ENCODE results near the gene ESYT2. TPM values are rescaled to one million over a fixed set of nuclear protein-coding genes. Genes with fewer than 3 reads are reported as not detected.

The ESYT2 gene
- total RNA-seq, 1 experiment from 2014 or later: 39.0 TPM

DNA sequence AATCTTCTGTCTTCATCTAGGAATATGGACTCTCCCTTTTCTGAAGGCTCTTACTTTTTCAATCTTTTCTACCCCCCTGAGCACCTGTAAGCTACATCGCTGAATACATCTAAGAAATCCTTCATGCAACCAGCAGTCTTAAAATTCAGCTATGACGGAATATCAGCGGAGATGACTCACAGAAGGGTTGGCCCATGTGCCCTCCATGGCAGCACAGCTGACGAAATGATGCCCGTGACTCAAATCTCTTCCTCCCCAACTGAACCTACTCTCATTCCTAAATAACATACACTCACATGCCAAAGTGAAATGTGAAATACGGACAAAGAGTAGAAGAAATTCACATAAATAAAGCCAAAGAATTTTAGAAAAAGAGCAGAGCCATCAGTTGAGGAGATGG lies 94.4 kb downstream of the ESYT2 start:
- no peak overlapping the region for H3K4ac ChIP-seq (ENCODE audit: low read depth, low read length)
- Mint-ChIP-seq H3K36me3 (ENCODE audit: insufficient read depth in 1 of 3, low read depth in 3 of 3) (peaks cover 5 to 52% (median 47%) of the 10 kb centered on the region in 3 experiments; a peak in 6 of 7 replicates), H3K4me3 (no peak overlapping the region), H3K27me3 (ENCODE audit: low read depth) (no peaks in the 10 kb centered on the region; the same call in 1 of the 2 replicates), H3K9me3 (no peaks in the 10 kb centered on the region), H3K27ac (peak overlapping the region in 2 of 3 experiments; percentile 1 to 17; a peak in 1 of 7 replicates), H3K4me1 (peaks cover 7 to 26% of the 10 kb centered on the region in 2 experiments)
- TF ChIP-seq, protein P1, sequence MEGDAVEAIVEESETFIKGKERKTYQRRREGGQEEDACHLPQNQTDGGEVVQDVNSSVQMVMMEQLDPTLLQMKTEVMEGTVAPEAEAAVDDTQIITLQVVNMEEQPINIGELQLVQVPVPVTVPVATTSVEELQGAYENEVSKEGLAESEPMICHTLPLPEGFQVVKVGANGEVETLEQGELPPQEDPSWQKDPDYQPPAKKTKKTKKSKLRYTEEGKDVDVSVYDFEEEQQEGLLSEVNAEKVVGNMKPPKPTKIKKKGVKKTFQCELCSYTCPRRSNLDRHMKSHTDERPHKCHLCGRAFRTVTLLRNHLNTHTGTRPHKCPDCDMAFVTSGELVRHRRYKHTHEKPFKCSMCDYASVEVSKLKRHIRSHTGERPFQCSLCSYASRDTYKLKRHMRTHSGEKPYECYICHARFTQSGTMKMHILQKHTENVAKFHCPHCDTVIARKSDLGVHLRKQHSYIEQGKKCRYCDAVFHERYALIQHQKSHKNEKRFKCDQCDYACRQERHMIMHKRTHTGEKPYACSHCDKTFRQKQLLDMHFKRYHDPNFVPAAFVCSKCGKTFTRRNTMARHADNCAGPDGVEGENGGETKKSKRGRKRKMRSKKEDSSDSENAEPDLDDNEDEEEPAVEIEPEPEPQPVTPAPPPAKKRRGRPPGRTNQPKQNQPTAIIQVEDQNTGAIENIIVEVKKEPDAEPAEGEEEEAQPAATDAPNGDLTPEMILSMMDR (conservative IDR thresholded peaks at IDR 0.05): no peak
- H2AFZ ChIP-seq (ENCODE audit: low read length): no peak overlapping the region
- no peaks in the 10 kb centered on the region for H3K9me3 ChIP-seq (ENCODE audit: control insufficient read depth, low read depth, low read length)
- no peak overlapping the region for H3K9ac ChIP-seq (ENCODE audit: extremely low read depth, insufficient read length, low read length)
- H3K23me2 ChIP-seq (ENCODE audit: insufficient read length, low read depth, low read length, poor library complexity, severe bottlenecking): no peaks in the 10 kb centered on the region
- H3K79me1 ChIP-seq (ENCODE audit: insufficient read depth, low read depth, low read length, poor library complexity, severe bottlenecking): no peaks in the 10 kb centered on the region
- H3K27me3 ChIP-seq (ENCODE audit: insufficient read depth, low read length): no peaks in the 10 kb centered on the region
- H3K79me2 ChIP-seq (ENCODE audit: insufficient read depth, low read length): no peaks in the 10 kb centered on the region
- H3K4me2 ChIP-seq (ENCODE audit: insufficient read depth, insufficient read length, low read length): no peak overlapping the region
- no peak overlapping the region for H2BK20ac ChIP-seq (ENCODE audit: low read depth, low read length, poor library complexity, severe bottlenecking)
- H4K8ac ChIP-seq (replicated peaks; ENCODE audit: insufficient read length, low read depth, low read length): no peak overlapping the region
- no peak for DNase-seq
- no peak overlapping the region for H3K23ac ChIP-seq (ENCODE audit: insufficient read length, low read depth, low read length)
- H2BK5ac ChIP-seq (ENCODE audit: insufficient read length, low read length): no peak overlapping the region
- H4K20me1 ChIP-seq (ENCODE audit: control insufficient read depth, insufficient read depth, insufficient read length): no peaks in the 10 kb centered on the region
- no peak overlapping the region for H3T11ph ChIP-seq (ENCODE audit: low read length)
- no peak overlapping the region for H2AK5ac ChIP-seq (ENCODE audit: insufficient read length, low read length)
- no peak overlapping the region for H3K56ac ChIP-seq (ENCODE audit: insufficient read length, low read depth, low read length)
- WGBS (ENCODE audit: extremely low coverage, insufficient read length, low lambda C conversion rate): no CpG with 5 or more reads among the region's 6 CpGs
- no peak overlapping the region for H3K18ac ChIP-seq (ENCODE audit: insufficient read length, low read depth, low read length)
- H2BK15ac ChIP-seq (ENCODE audit: low read depth, low read length): no peak overlapping the region
- H4K91ac ChIP-seq (ENCODE audit: insufficient read length, low read depth, low read length): no peak overlapping the region
- H3K27ac ChIP-seq (ENCODE audit: insufficient read length, low read depth, low read length): no peak overlapping the region
- H3K14ac ChIP-seq (ENCODE audit: insufficient read depth, low read length): no peak overlapping the region
- no peak overlapping the region for H2BK120ac ChIP-seq (ENCODE audit: low read depth, low read length, poor library complexity, severe bottlenecking)
- no peak overlapping the region for H4K5ac ChIP-seq (ENCODE audit: insufficient read length, low read depth, low read length)
- H2BK12ac ChIP-seq (ENCODE audit: insufficient read length, low read depth, low read length): no peak overlapping the region
- no peaks in the 10 kb centered on the region; the same call in 1 of the 2 replicates for H3K4me1 ChIP-seq (ENCODE audit: insufficient read depth, low read length)
